PFSK-1 (cell line): ENCODE results near the gene METTL26.

Experiments used
- FOXP2 ChIP-seq: optimal IDR thresholded peaks from 2 replicates; pipeline ENCODE3; 2011; ENCODE audit warnings: borderline replicate concordance, control low read depth, inconsistent platforms; ENCODE audit not compliant: insufficient read depth; ENCODE audit errors: extremely low read length, extremely low read depth
- POLR2AphosphoS5 ChIP-seq: IDR thresholded peaks from 2 replicates; pipeline ENCODE4 v1.6.1; 2012; ENCODE audit warnings: low read depth, mild to moderate bottlenecking, control low read depth, low read length, moderate library complexity
- REST ChIP-seq, 2 experiments: IDR thresholded peaks; 2 replicates each; pipeline versions ENCODE4 v1.6.1 to v1.8.0; 2011 to 2012; ENCODE audit warnings: low read depth in 2 of 2, low read length in 2 of 2, control low read depth in 1 of 2, inconsistent platforms in 1 of 2, mild to moderate bottlenecking in 1 of 2, moderate library complexity in 1 of 2; ENCODE audit not compliant: insufficient read depth in 1 of 2
- SIN3A ChIP-seq: IDR thresholded peaks from 2 replicates; pipeline ENCODE4 v1.6.1; 2012; ENCODE audit warnings: mild to moderate bottlenecking, low read length, moderate library complexity, borderline replicate concordance; ENCODE audit not compliant: insufficient read depth
- TAF1 ChIP-seq: IDR thresholded peaks from 2 replicates; pipeline ENCODE4 v1.6.1; 2012; ENCODE audit warnings: low read length, control low read depth, borderline replicate concordance; ENCODE audit not compliant: insufficient read depth

The METTL26 gene

GRCh38 chr16:660132-660458 is 24.0 kb upstream of the METTL26 start:
- no peak for TF ChIP-seq POLR2AphosphoS5
- no peak for TF ChIP-seq SIN3A
- TF ChIP-seq REST (IDR thresholded peaks at IDR 0.05; ENCODE audit: insufficient read depth in 1 of 2, low read depth in 2 of 2, low read length in 2 of 2): no peak
- no peak for TF ChIP-seq TAF1
- TF ChIP-seq FOXP2: no peak

- no peak for TF ChIP-seq SIN3A
- no peak for TF ChIP-seq REST (IDR thresholded peaks at IDR 0.05; ENCODE audit: insufficient read depth in 1 of 2, low read depth in 2 of 2, low read length in 2 of 2)
- TF ChIP-seq TAF1: no peak
- no peak for TF ChIP-seq FOXP2
- TF ChIP-seq POLR2AphosphoS5: no peak
Measured at GRCh38 chr16:659618-660017, 23.5 kb upstream of the METTL26 start.

DNA sequence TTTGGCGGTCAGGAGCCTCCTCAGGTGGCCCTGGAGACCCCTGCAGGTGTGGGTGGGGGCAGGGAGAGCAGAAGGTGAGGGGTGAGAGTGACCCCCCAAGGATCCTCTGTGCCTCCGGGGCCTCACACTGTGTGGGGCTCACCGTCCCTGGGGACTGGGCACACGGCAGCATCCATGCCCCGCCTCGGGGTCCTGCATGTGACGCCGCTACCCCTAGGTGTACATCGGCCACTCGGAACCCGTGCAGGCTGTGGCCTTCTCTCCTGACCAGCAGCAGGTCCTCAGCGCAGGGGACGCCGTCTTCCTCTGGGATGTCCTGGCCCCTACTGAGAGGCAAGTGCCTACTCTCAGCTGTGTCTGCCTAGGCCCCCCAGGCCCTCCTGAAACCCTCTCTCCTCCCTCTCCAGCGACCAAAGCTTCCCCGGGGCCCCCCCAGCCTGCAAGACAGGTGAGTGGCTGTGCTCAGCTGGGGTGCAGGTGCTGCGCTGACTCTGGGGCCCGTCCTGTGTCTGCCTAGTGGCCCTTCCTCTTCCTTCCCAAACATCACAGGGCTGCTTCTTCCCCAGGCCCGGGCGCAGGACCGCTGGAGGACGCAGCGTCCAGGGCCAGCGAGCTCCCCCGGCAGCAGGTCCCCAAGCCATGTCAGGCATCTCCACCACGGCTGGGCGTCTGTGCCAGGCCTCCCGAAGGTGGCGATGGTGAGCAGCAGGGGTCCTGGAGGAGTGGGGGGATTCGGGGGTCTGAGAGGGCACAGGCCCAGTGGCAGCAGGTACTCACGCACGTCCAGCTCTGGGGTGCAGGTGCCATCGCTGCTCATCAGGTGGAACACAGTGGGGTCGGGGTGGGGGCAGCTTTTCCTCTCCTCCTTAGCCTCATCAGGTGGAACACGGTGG is 22.8 kb upstream of the METTL26 start:
- no peak for TF ChIP-seq TAF1

DNA sequence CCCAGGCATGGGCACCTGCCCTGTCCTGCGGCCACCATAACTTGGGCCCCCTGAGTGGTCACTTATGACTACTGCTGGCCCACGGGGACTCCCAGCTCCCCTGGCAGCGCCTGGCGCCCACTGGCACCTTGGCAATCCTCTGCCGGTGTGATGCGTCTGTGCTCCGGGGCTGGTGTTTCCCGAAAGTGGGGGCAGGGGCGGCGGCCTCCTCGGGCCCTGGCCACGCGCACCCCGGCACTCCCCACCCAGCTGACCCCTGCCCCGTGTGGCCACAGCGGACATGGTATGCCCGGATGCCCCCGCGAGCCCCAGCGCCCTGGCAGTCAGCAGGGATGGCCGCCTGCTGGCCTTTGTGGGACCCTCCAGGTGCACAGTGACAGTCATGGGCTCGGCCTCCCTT is 21.4 kb upstream of the METTL26 start:
- TF ChIP-seq FOXP2 (no peak), SIN3A (no peak), POLR2AphosphoS5 (no peak), TAF1 (no peak), REST (IDR thresholded peaks at IDR 0.05; ENCODE audit: insufficient read depth in 1 of 2, low read depth in 2 of 2, low read length in 2 of 2) (no peak)

GRCh38 chr16:654034-654433 is 17.9 kb upstream of the METTL26 start:
- TF ChIP-seq FOXP2: no peak
- no peak for TF ChIP-seq SIN3A
- TF ChIP-seq REST (IDR thresholded peaks at IDR 0.05; ENCODE audit: insufficient read depth in 1 of 2, low read depth in 2 of 2, low read length in 2 of 2): no peak
- TF ChIP-seq POLR2AphosphoS5: no peak
- no peak for TF ChIP-seq TAF1
